Stimulated activated CD4-positive, alpha-beta T cell treated with anti-CD3 and anti-CD28 coated beads, Interleukin-1b, Interleukin-23, amount 100 ng/mL, for 24 hours (primary cell): ENCODE data around the gene TMEM52.

ENCODE experiments used
- DNase-seq, 4 experiments: peaks; one replicate each; pipeline ENCODE4 v3.0.0-alpha.2; 2020; ENCODE audit warnings: low read depth in 4 of 4, low spot score in 1 of 4

Gene TMEM52

GRCh38 chr1:1876335-1876930 is 42.6 kb downstream of the TMEM52 start:
- no peak for DNase-seq

- no peak for DNase-seq
These were observed 43.1 kb downstream of the TMEM52 start for GRCh38 chr1:1875932-1876331.

- no peak for DNase-seq
These were observed 44.2 kb downstream of the TMEM52 start for GRCh38 chr1:1874901-1875300.

GRCh38 chr1:1873186-1873585 is 45.9 kb downstream of the TMEM52 start:
- no peak for DNase-seq

DNA sequence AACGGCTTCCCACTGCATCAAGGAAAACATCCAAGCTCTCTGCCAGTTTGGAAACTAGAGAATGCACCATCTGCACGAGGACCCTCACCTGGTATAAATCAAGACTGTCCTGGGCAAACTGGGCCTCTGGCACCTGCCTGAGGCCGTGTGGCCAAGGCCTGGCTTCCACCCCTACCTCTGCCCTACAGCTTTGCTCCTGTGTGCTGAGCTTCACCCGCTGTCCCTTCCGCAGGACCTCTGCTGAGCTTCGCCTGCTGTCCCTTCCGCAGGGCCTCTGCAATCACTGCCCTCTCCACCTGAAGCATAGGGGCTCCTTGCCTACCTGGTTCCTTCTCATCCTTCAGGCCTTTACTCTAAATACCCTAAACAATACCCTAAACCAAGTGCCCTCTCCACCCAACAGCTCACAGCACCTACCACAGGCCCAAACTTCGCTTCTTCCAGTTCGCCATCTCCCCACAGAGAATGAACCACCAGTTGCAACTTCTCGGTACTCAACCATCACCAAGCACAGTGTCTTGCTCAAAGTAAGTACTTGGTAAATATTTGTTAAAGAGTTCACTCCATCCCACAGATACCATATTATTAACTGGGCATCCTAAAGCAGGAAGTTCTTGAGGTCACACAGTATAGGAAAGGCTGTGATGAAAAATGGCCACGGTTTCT is 46.6 kb downstream of the TMEM52 start:
- DNase-seq, result no peak

GRCh38 chr1:1869469-1869868 is 49.6 kb downstream of the TMEM52 start:
- no peak for DNase-seq
